Liver (tissue), 9 donors: ENCODE data around the gene FGFBP1. TPM values are rescaled to one million over a fixed set of nuclear protein-coding genes. Genes with fewer than 3 reads are reported as not detected.

Source experiments
- DNase-seq: peaks from one replicate; pipeline ENCODE4 v3.0.0-alpha.2; 2017; ENCODE audit warnings: low spot score
- H3K27ac ChIP-seq, 2 donors: one replicate each; pipeline ENCODE4 v1.7.0; 2013; ENCODE audit warnings: inconsistent platforms in 2 of 2, low read length in 2 of 2, control low read depth in 1 of 2, low read depth in 1 of 2, mild to moderate bottlenecking in 1 of 2
- H3K27me3 ChIP-seq, 4 donors: one replicate each; pipeline versions ENCODE4 v1.6.1 to v1.7.0; 2013; ENCODE audit warnings: low read length in 3 of 4, inconsistent platforms in 1 of 4, mild to moderate bottlenecking in 1 of 4, moderate library complexity in 1 of 4; ENCODE audit not compliant: control insufficient read depth in 4 of 4, insufficient read depth in 4 of 4
- H3K36me3 ChIP-seq, 4 donors: one replicate each; pipeline versions ENCODE4 v1.6.1 to v1.7.0; 2013; ENCODE audit warnings: low read length in 3 of 4, mild to moderate bottlenecking in 3 of 4, low read depth in 1 of 4, moderate library complexity in 1 of 4; ENCODE audit not compliant: control insufficient read depth in 4 of 4, insufficient read depth in 3 of 4
- H3K4me1 ChIP-seq, 4 donors: one replicate each; pipeline versions ENCODE4 v1.6.1 to v1.7.0; 2013; ENCODE audit warnings: low read length in 3 of 4, mild to moderate bottlenecking in 3 of 4, moderate library complexity in 1 of 4; ENCODE audit not compliant: control insufficient read depth in 4 of 4, insufficient read depth in 4 of 4
- H3K4me3 ChIP-seq, 3 donors: one replicate each; pipeline versions ENCODE4 v1.6.1 to v1.7.0; 2013; ENCODE audit warnings: low read length in 3 of 3, control low read depth in 1 of 3, low read depth in 1 of 3, mild to moderate bottlenecking in 1 of 3
- H3K9ac ChIP-seq, 2 donors: one replicate each; pipeline ENCODE4 v1.7.0; 2013; ENCODE audit warnings: low read length in 2 of 2, mild to moderate bottlenecking in 2 of 2, moderate library complexity in 2 of 2, control low read depth in 1 of 2, low read depth in 1 of 2
- H3K9me3 ChIP-seq, 4 donors: one replicate each; pipeline versions ENCODE4 v1.6.1 to v1.7.0; 2013; ENCODE audit warnings: low read length in 3 of 4; ENCODE audit not compliant: control insufficient read depth in 4 of 4
- ATF3 ChIP-seq: IDR thresholded peaks from 2 replicates; pipeline ENCODE4 v1.6.1; 2016; ENCODE audit warnings: antibody characterized with exemption
- FOXA2 ChIP-seq: IDR thresholded peaks from 2 replicates; pipeline ENCODE4 v1.6.1; 2016; ENCODE audit warnings: antibody characterized with exemption
- GABPA ChIP-seq, 2 donors: IDR thresholded peaks in 1 of 2; conservative IDR thresholded peaks in 1 of 2; 2 replicates each; pipeline ENCODE4 v1.6.1; 2016; ENCODE audit warnings: antibody characterized with exemption in 2 of 2, mild to moderate bottlenecking in 1 of 2, moderate library complexity in 1 of 2
- HNF4A ChIP-seq, 2 donors: conservative IDR thresholded peaks; 2 replicates each; pipeline ENCODE4 v1.6.1; 2016; ENCODE audit warnings: antibody characterized with exemption in 2 of 2, mild to moderate bottlenecking in 2 of 2
- JUND ChIP-seq, 2 donors: IDR thresholded peaks; 2 replicates each; pipeline ENCODE4 v1.6.1; 2016; ENCODE audit warnings: antibody characterized with exemption in 2 of 2
- MAX ChIP-seq: IDR thresholded peaks from 2 replicates; pipeline ENCODE4 v1.6.1; 2016; ENCODE audit warnings: antibody characterized with exemption
- RAD21 ChIP-seq, 2 donors: IDR thresholded peaks; 2 replicates each; pipeline ENCODE4 v1.6.1; 2016; ENCODE audit warnings: antibody characterized with exemption in 2 of 2, mild to moderate bottlenecking in 2 of 2
- REST ChIP-seq: IDR thresholded peaks from 2 replicates; pipeline ENCODE4 v1.6.1; 2016; ENCODE audit warnings: antibody characterized with exemption, mild to moderate bottlenecking
- RXRA ChIP-seq, 2 donors: IDR thresholded peaks; 2 replicates each; pipeline ENCODE4 v1.6.1; 2017 to 2018; ENCODE audit warnings: antibody characterized with exemption in 2 of 2, mild to moderate bottlenecking in 1 of 2
- SP1 ChIP-seq: IDR thresholded peaks from 2 replicates; pipeline ENCODE4 v1.6.1; 2018; ENCODE audit warnings: antibody characterized with exemption, mild to moderate bottlenecking
- TAF1 ChIP-seq: conservative IDR thresholded peaks from 2 replicates; pipeline ENCODE4 v1.6.1; 2016; ENCODE audit warnings: antibody characterized with exemption, mild to moderate bottlenecking
- YY1 ChIP-seq: IDR thresholded peaks from 2 replicates; pipeline ENCODE4 v1.6.1; 2016; ENCODE audit warnings: antibody characterized with exemption, mild to moderate bottlenecking
- WGBS: extraction: QIAGEN DNeasy Blood & Tissue Kit; methylation state at CpG from one replicate; pipeline ENCODE4 v1.1.7; 2013; 5-methylcytosine and 5-hydroxymethylcytosine counted together
- polyA plus RNA-seq, 2 donors: library from polyadenylated mRNA; stranded (reverse) in 1 of 2; unstranded in 1 of 2; fragments of 200-250 nt in 1 of 2; fragments of >200 nt in 1 of 2; fragmentation: Nextera tagmentation in 1 of 2; extraction: Ambion mirVana in 1 of 2; gene quantifications; one replicate each; pipeline versions ENCODE4 v1.2.1 to v1.2.3, GENCODE V29; 2013 to 2015
- total RNA-seq, 2 donors: library from RNA; depleted of rRNA; stranded (reverse); fragments of >200 nt; gene quantifications; one replicate each; pipeline ENCODE4 v1.2.3, GENCODE V29; 2014
- donor health status: healthy.
- donor health status: healthy.
- donor health status: healthy.
- donor health status: healthy.
- donor health status: healthy.

Gene FGFBP1
- total and polyA plus RNA-seq, 4 donors: not detected

- Histone ChIP-seq H3K4me1 (no peaks in the 10 kb centered on the region), H3K9me3 (no peaks in the 10 kb centered on the region), H3K36me3 (no peaks in the 10 kb centered on the region), H3K27ac (no peak overlapping the region), H3K4me3 (no peak overlapping the region), H3K9ac (no peak overlapping the region), H3K27me3 (no peaks in the 10 kb centered on the region)
- DNase-seq: no peak
- WGBS: 80% methylated on average over 8 of the region's 8 CpGs
- TF ChIP-seq SP1 (no peak), MAX (no peak), RAD21 (IDR thresholded peaks at IDR 0.05) (no peak), HNF4A (conservative IDR thresholded peaks at IDR 0.05) (no peak)
Measured at GRCh38 chr4:15947684-15948083, 9.1 kb upstream of the FGFBP1 start.

GRCh38 chr4:15945516-15945915 is 7.0 kb upstream of the FGFBP1 start:
- Histone ChIP-seq H3K27me3 (no peaks in the 10 kb centered on the region), H3K27ac (no peak overlapping the region), H3K4me3 (no peak overlapping the region), H3K4me1 (no peaks in the 10 kb centered on the region), H3K9ac (no peak overlapping the region), H3K9me3 (no peaks in the 10 kb centered on the region), H3K36me3 (no peaks in the 10 kb centered on the region)
- 42% methylated on average over 1 of the region's 1 CpG for WGBS
- DNase-seq: no peak
- TF ChIP-seq RXRA (IDR thresholded peaks at IDR 0.05) (no peak), ATF3 (no peak)

- TF ChIP-seq RAD21 (IDR thresholded peaks at IDR 0.05): no peak
- TF ChIP-seq HNF4A (conservative IDR thresholded peaks at IDR 0.05): no peak
- no peak for TF ChIP-seq YY1
- TF ChIP-seq TAF1: no peak
- no peak for TF ChIP-seq GABPA (IDR thresholded peaks at IDR 0.05 in 1 of 2, conservative IDR thresholded peaks at IDR 0.05 in 1 of 2)
- Histone ChIP-seq H3K9ac (no peak overlapping the region), H3K36me3 (no peaks in the 10 kb centered on the region), H3K4me1 (no peaks in the 10 kb centered on the region), H3K4me3 (no peak overlapping the region), H3K27me3 (no peaks in the 10 kb centered on the region), H3K9me3 (no peaks in the 10 kb centered on the region), H3K27ac (no peak overlapping the region)
- no peak for DNase-seq
- 86% methylated on average over 2 of the region's 2 CpGs for WGBS
Measured at GRCh38 chr4:15944895-15945294, 6.4 kb upstream of the FGFBP1 start.

- H3K27ac ChIP-seq: no peak overlapping the region
- no peaks in the 10 kb centered on the region for H3K9me3 ChIP-seq
- H3K4me3 ChIP-seq: no peak overlapping the region
- H3K27me3 ChIP-seq: no peaks in the 10 kb centered on the region
- TF ChIP-seq JUND (IDR thresholded peaks at IDR 0.05) (no peak), FOXA2 (no peak), MAX (no peak), YY1 (no peak), RAD21 (IDR thresholded peaks at IDR 0.05) (no peak), REST (no peak), TAF1 (no peak), SP1 (no peak)
- no peak for DNase-seq
- H3K4me1 ChIP-seq: no peaks in the 10 kb centered on the region
- WGBS: 86% methylated on average over 1 of the region's 1 CpG
- no peak overlapping the region for H3K9ac ChIP-seq
- H3K36me3 ChIP-seq: no peaks in the 10 kb centered on the region
Measured at GRCh38 chr4:15942283-15942682, 3.7 kb upstream of the FGFBP1 start.
